HG03095 (cell line): Measurements from ENCODE around the gene ARL11.
"Not testable (repeated sequence)": the region's sequence is repeated elsewhere in the genome, so short reads cannot be mapped to it uniquely, and the experiment has no call there.

Source experiments
- ATAC-seq: cut with Tn5 transposase; IDR thresholded peaks from one replicate; pipeline ENCODE4 v1.9.1; 2021; ENCODE audit warnings: moderate library complexity; ENCODE audit not compliant: unreplicated experiment

ARL11 gene

DNA sequence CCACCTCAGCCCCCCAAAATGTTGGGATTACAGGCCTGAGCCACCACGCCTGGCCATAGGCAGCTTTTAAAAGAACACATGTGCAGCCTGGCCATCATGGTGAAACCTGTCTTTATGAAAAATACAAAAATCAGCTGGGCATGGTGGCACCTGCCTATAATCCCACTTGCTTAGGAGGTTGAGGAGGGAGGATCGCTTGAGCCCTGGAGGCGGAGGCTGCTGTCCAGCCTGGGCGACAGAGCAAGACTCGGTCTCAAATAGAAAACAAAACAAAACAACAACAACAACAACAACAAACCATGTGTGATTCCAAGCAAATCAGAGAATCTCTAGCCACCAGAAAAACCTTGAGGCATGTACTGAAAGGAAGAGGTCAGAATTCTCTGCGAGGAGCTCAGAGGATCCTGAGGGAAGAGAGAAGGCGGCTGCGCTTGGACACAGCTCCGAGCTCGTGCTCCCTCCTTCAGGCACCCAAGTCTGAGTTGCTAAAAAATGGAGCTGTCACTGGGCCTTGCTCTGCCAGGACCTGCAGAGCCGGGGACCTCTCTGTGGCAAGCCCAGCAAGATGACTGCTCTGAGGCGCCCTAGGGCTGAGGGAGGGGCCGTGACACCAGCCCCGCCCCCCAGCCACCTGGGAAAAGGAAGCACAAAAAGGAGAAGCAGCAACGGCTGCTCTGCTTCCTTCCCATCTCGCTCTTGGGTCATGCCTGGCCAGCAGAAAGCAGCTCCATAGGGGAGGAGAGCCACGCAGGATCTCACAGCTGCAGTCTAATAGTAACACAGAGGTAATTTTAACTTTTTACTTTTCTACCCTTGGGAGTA is at the start of gene ARL11:
TSS of gene ARL11 (plus strand) at position 677 of the 822 bp plus-strand sequence. CDS start 1,941 bp downstream, outside the sequence.
- peak; percentile 94 for ATAC-seq

DNA sequence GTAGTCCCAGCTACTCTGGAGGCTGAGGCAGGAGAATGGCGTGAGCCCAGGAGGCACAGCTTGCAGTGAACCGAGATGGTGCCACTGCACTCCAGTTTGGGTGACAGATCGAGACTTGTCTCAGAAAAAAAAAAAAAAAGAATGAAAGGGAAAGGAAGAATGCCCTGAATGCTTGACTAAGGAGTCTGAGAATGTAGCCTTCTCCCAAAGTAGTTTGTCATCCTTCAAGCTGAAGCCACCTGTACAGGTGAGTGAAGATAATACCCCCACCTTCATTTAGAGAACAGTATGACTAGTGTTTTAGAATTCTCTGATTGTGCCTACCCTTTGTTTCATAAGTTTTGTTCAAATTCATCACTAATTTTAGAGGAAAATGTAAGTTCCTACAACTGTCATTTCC is 48.8 kb upstream of the ARL11 start:
- ATAC-seq, result no peak

- ATAC-seq, result no peak
Observed at GRCh38 chr13:49580980-49581680, 47.2 kb upstream of the ARL11 start.

DNA sequence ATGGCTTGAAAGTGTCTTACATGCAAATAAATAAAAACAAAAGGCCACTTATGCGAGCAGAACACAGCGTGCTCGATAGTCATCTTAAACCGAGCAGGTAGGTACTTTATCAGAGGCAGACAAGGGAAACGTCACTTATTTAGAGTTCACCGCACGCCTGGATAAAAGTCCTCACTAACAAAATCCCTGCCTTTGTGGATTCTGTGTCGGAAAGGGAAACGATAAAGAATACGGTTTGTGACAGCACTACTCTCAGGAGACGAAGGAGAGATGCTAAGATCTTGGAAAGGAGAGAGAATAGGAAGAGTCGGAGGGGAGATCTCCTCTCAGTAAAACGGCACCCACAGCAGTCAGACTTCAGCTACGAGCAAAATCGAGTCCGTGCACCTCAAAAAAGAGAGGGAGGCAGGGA is 43.5 kb upstream of the ARL11 start:
- peak; percentile 7 for ATAC-seq

GRCh38 chr13:49585220-49586157 is 42.8 kb upstream of the ARL11 start, which contains the start of gene RCBTB1:
RCBTB1 (minus strand) TSS chr13:49585558; CDS start chr13:49567279, 18,279 bp downstream.
- ATAC-seq, result peak; percentile 96

- ATAC-seq, result no peak
Observed at GRCh38 chr13:49586717-49587116, 41.6 kb upstream of the ARL11 start.

DNA sequence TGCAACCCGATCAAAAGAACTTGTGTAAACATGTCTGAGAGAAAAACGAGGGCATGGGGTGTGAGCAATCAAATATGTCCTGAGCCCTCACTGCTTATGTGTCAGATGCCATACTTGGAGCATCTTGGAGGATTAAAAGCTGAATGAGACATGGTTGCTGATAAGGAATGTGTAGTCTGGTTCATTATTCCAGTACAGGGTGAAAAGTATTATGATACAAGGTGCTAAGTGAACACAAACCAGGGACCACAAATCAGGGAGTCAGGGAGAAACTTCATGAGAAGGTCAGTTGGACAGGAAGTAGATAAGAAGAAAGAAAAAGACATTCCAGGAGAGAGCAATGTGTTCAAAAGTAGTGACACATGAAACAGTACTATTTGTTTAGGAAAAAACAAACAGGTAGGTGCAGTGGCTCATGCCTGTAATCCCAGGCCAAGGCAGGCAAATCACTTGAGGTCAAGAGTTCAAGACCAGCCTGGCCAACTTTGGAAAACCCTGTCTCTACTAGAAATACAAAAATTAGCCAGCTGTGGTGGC is 40.9 kb upstream of the ARL11 start:
- no peak for ATAC-seq

DNA sequence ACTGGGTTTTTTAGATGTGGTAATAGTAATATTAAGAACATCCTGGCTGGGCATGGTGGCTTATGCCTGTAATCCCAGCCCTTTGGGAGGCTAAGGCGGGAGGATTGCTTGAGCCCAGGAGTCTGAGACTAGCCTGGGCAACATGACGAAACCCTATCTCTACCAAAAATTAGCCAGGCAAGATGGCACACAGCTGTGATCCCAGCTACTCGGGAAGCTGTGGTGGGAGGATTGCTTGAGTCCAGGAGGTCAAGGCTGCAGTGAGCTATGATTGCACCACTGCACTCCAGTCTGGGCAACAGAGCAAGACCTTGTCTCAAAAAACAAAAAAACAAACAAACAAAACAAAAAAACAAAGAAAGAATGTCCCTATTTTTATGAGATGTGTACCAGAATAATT is 37.6 kb upstream of the ARL11 start:
- ATAC-seq, result not testable (repeated sequence)

DNA sequence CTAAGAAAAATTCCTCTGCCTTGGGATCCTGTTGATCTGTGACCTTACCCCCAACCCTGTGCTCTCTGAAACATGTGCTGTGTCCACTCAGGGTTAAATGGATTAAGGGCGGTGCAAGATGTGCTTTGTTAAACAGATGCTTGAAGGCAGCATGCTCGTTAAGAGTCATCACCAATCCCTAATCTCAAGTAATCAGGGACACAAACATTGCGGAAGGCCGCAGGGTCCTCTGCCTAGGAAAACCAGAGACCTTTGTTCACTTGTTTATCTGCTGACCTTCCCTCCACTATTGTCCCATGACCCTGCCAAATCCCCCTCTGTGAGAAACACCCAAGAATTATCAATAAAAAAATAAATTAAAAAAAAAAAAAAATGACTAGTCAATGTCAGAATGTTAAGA is 34.4 kb upstream of the ARL11 start:
- not testable (repeated sequence) for ATAC-seq

- ATAC-seq, result no peak
Observed at GRCh38 chr13:49594576-49594975, 33.7 kb upstream of the ARL11 start.

GRCh38 chr13:49596221-49596620 is 32.1 kb upstream of the ARL11 start:
- no peak for ATAC-seq

GRCh38 chr13:49597043-49597641 is 31.2 kb upstream of the ARL11 start:
- ATAC-seq, result no peak

DNA sequence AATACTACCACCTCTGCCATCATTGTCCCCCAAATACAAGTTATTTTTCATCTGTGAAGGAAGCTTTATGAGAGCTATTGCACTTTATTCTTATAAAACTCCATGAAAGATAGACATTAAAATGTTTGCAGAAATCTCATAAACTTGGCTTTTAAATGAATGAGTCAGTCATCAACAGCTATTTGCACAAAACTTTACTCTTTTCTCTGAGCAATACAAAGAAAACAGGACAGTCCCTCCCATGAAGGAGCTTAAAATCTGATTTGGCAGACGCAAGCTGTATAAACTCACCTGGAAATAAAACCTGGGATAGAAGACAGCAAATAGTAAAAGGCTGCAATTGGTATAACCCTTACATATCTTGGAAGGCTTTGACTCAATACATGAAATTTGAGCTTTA is 26.3 kb upstream of the ARL11 start:
- no peak for ATAC-seq

DNA sequence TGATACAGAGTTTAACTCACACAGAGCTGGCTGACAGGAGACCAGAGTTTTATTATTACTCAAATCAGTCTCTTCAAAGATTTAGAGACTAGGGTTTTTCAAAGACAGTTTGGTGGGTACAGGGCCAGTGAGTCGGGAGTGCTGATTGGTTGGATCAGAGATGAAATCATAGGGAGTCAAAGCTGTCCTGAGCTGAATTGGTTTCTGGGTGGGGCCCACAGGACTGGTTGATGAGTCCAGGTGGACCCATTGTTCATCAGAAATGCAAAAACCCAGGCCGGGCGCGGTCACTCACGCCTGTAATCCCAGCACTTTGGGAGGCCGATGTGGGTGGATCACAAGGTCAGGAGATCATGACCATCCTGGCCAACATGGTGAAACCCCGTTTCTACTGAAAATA is 25.7 kb upstream of the ARL11 start:
- not testable (repeated sequence) for ATAC-seq

GRCh38 chr13:49604570-49604969 is 23.7 kb upstream of the ARL11 start:
- no peak for ATAC-seq

DNA sequence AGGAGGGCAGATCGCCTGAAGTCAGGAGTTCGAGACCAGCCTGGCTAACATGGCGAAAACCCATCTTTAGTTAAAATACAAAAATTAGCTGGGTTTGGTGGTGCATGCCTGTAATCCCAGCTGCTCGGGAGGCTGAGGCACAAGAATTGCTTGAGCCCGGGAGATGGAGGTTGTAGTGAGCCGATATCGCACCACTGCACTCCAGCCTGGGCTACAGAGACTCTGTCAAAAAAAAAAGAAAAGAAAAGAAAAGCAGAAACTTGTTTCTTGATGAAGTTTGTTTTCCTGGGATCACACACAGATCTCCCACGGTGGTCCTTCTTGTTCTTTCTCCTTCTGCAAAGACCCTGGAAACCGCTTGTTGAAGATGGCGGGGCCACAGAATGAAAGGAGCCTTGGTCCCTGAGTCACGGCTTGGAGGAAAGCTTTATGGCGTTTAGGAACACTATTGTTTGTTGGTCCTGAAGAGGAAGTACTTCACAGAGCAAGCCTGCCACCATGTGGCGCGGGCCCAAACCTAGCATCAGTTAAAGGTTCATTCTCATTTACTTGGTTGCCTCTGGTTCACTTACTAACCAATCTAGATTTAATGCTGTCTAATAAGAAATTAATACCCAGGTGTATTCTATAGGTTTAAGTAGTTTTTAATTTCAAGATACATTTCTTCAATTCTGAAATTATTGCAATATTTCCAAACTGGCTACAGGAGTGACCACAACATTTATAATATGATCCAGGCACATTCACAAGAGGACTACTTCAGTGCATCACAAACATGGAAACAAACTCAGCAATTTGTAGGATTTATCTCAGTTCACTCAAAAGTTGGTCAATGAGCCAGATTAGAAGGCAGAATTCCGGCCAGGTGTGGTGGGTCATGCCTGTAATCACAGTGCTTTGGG is 21.3 kb upstream of the ARL11 start:
- peak; percentile 94 for ATAC-seq

DNA sequence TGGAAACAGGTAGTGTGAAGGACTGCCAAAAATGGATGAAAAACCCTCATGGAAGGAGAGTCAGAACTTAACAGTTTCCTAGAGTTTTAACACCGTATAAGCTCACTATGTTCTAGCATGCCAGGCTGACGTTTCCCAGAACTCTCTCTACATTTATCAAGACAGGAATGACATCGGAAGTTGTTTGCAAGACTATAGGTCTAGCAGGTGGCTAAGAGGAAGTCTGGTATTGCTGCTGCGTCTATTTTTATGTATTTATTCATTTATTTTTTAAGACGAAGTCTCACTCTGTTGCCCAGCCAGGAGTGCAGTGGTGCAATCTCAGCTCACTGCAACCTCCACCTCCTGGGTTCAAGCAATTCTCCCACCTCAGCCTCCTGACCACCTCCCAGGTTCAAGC is 20.5 kb upstream of the ARL11 start:
- no peak for ATAC-seq

DNA sequence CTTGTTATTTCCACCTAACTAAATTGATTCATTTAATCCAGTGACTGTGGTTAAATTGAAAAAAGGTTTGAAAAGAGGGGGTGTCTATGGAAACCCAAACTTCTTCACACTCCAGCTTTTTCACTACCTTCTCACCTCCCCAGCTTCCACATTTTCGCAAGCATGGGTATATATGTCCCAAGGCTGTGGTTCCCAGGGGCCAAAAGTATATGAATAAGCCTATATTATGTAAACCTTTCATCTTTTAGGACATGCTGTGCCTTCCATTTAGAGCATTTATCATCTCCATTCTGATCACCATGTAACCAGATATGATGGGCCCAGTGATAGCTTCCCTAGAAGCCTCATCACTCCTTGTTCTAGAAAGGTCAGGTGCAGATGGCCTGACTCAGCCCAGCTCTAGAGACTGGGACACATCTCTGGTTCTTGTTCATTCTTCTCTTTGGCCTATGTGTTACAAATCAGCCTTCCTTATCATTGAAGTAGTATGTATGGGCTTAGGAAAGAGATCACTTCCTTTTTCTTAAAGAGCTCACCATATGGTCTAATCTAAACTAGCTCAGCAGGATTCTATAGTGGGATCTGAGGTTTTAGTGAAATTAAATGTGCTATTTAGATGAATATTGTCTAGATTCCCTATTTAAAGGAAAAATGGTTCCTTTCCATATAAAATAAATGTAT is 19.5 kb upstream of the ARL11 start:
- ATAC-seq, result no peak

DNA sequence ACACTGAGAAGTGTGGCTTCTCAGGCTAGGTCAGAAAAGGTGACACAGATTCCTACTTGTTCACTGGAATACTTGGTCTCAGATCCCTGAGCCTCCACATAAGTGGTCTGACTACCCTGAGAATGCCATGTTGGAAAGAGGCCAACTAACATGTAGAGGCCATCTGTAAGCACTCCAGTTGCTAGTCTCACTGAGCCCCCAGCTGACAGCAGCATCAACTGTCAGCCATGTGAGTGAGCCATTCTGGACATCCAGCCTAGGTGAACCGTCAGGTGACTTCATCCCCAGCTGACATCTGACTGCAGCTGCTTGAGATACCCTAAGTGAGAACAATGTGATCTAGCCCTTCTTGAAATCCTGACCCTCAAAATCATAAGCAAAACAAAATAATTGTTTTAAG is 18.1 kb upstream of the ARL11 start:
- no peak for ATAC-seq
